Uterus (tissue), 4 donors: Measurements from ENCODE around the gene SPA17. TPM values are rescaled to one million over a fixed set of nuclear protein-coding genes. Genes with fewer than 3 reads are reported as not detected.
A peak's percentile ranks its signal among the peaks of the same experiment; 100 is the strongest.

ENCODE experiments used
- DNase-seq, 2 donors: peaks; one replicate each; pipeline ENCODE4 v3.0.0-alpha.2; 2019 to 2020
- H3K27ac ChIP-seq, 2 donors: fragments of 200-600 bp; sonication (generic); 1 replicate in 1 of 2; 2 replicates in 1 of 2; pipeline ENCODE4 v1.5.1; 2016 to 2018
- H3K27me3 ChIP-seq, 2 donors: fragments of 200-600 bp; sonication (generic); one replicate each; pipeline ENCODE4 v1.5.1; 2018 to 2019; ENCODE audit warnings: control low read depth in 1 of 2
- H3K36me3 ChIP-seq, 2 donors: fragments of 200-600 bp; sonication (generic); one replicate each; pipeline ENCODE4 v1.5.1; 2019; ENCODE audit warnings: control low read depth in 1 of 2
- H3K4me1 ChIP-seq, 2 donors: fragments of 200-600 bp; sonication (generic); one replicate each; pipeline ENCODE4 v1.5.1; 2018 to 2019; ENCODE audit warnings: control low read depth in 1 of 2
- H3K4me3 ChIP-seq, 2 donors: fragments of 200-600 bp; sonication (generic); 1 replicate in 1 of 2; 2 replicates in 1 of 2; pipeline ENCODE4 v1.5.1; 2018 to 2019; ENCODE audit warnings: mild to moderate bottlenecking in 1 of 2
- H3K9me3 ChIP-seq, 2 donors: fragments of 200-600 bp; sonication (generic); one replicate each; pipeline ENCODE4 v1.5.1; 2019; ENCODE audit warnings: control low read depth in 1 of 2
- CTCF ChIP-seq, 4 experiments: fragments of 200-600 bp in 2 of 4; fragments of 450-650 bp in 2 of 4; sonication (generic) in 2 of 4; IDR thresholded peaks; one replicate each; pipeline ENCODE4 v1.5.1; 2016 to 2019; ENCODE audit warnings: antibody characterized with exemption in 4 of 4, mild to moderate bottlenecking in 2 of 4, moderate library complexity in 1 of 4
- POLR2A ChIP-seq, 2 donors: fragments of 450-650 bp; IDR thresholded peaks; one replicate each; pipeline ENCODE4 v1.6.1; 2016; ENCODE audit warnings: antibody characterized with exemption in 2 of 2, mild to moderate bottlenecking in 1 of 2, moderate library complexity in 1 of 2
- intact Hi-C: fragments of 100-400 bp; cut with DNase I; formaldehyde crosslinking; loops from one replicate; pipeline ENCODE4 v1.15.1; 2023; ENCODE audit warnings: low total_unique reads
- total RNA-seq, 4 donors: library from RNA; depleted of rRNA in 3 of 4; stranded (reverse); fragments of >200 nt in 3 of 4; gene quantifications; one replicate each; pipeline versions ENCODE4 v1.1.0 to v1.2.4, GENCODE V29; 2014 to 2023
- donor health status: DM: yes; HTN: yes; CAD: no.

Gene SPA17
- total RNA-seq, 4 donors from 2014 or later = 0.51 to 9.0 (median 2.7) TPM

- H3K9me3 ChIP-seq = no peaks in the 10 kb centered on the region
- TF ChIP-seq POLR2A (IDR thresholded peaks at IDR 0.05) (no peak), CTCF (IDR thresholded peaks at IDR 0.05) (no peak)
- peaks cover 0 to 7% of the 10 kb centered on the region in 2 donors for H3K4me1 ChIP-seq
- H3K27me3 ChIP-seq = peaks cover 0 to 9% of the 10 kb centered on the region in 2 donors
- intact Hi-C loops = no loop called here
- DNase-seq = no peak
- no peaks in the 10 kb centered on the region for H3K36me3 ChIP-seq
- no peak overlapping the region for H3K4me3 ChIP-seq
- peak overlapping the region in 1 of 2 donors; percentile 4 for H3K27ac ChIP-seq
Observed at GRCh38 chr11:124725719-124726105, 52.0 kb downstream of the SPA17 start.

DNA sequence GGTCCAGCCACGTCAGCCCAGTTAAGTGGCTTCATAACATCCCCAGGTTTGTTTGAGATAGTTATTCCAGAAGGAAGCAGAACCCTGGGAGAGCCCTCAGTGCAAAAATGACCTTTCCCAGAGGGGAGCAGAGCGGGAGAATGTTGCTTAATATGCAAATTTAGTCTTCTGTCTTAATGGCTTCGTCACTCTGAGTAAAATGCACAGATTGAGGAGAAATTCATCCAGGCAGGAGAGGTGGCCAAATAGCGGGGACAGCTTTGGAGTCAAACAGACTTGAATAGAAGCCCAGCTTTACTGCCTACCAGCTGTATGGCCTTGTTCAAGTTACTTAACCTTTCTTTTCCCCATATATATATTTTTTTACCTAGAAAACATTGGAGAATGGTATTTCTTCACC lies 53.8 kb downstream of the SPA17 start:
- TF ChIP-seq POLR2A (IDR thresholded peaks at IDR 0.05) = no peak
- DNase-seq = no peak
- no peak overlapping the region for H3K4me3 ChIP-seq
- no peaks in the 10 kb centered on the region for H3K36me3 ChIP-seq
- no peaks in the 10 kb centered on the region for H3K9me3 ChIP-seq
- no peaks in the 10 kb centered on the region for H3K27me3 ChIP-seq
- no peak overlapping the region for H3K27ac ChIP-seq
- intact Hi-C loops = no loop called here
- H3K4me1 ChIP-seq = peaks cover 0 to 7% of the 10 kb centered on the region in 2 donors

GRCh38 chr11:124728134-124728533 lies 54.4 kb downstream of the SPA17 start:
- DNase-seq = no peak
- Histone ChIP-seq H3K27ac (no peak overlapping the region), H3K36me3 (no peaks in the 10 kb centered on the region), H3K27me3 (no peaks in the 10 kb centered on the region), H3K4me3 (no peak overlapping the region), H3K4me1 (peaks cover 0 to 7% of the 10 kb centered on the region in 2 donors), H3K9me3 (no peaks in the 10 kb centered on the region)
- intact Hi-C loops = no loop called here
- TF ChIP-seq POLR2A (IDR thresholded peaks at IDR 0.05) = no peak
- no peak for TF ChIP-seq CTCF (IDR thresholded peaks at IDR 0.05)

GRCh38 chr11:124729571-124729970 lies 55.9 kb downstream of the SPA17 start:
- Histone ChIP-seq H3K4me3 (no peak overlapping the region), H3K36me3 (no peaks in the 10 kb centered on the region), H3K9me3 (no peaks in the 10 kb centered on the region), H3K27me3 (no peaks in the 10 kb centered on the region), H3K27ac (no peak overlapping the region), H3K4me1 (peaks cover 0 to 7% of the 10 kb centered on the region in 2 donors)
- no peak for TF ChIP-seq CTCF (IDR thresholded peaks at IDR 0.05)
- no peak for TF ChIP-seq POLR2A (IDR thresholded peaks at IDR 0.05)
- no peak for DNase-seq
- intact Hi-C loops = no loop called here

DNA sequence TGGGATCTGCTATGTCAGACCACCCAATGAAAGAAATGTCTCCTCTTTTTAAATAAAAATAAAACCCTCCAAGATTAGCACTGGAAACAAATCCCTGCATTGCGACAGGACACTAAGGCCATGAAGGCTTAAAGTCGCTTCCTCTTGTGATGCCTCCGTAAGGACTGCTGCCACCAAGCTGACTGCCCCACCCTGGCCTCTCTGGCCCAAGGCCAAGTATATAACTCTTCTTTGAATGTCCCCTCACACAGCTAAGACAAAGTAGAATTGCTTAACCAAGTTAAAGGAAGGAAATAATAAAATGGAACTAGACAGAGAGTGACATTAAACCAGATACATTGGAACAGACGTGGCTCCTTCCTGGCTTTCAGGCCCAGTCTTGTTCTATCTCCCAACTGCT lies 58.5 kb downstream of the SPA17 start:
- Histone ChIP-seq H3K9me3 (no peaks in the 10 kb centered on the region), H3K27me3 (no peaks in the 10 kb centered on the region), H3K36me3 (no peaks in the 10 kb centered on the region), H3K4me3 (no peak overlapping the region), H3K4me1 (no peaks in the 10 kb centered on the region), H3K27ac (no peak overlapping the region)
- DNase-seq = no peak
- intact Hi-C loops = no loop called here
- TF ChIP-seq CTCF (IDR thresholded peaks at IDR 0.05) (no peak), POLR2A (IDR thresholded peaks at IDR 0.05) (no peak)

GRCh38 chr11:124736736-124737135 lies 63.0 kb downstream of the SPA17 start:
- DNase-seq = no peak
- H3K4me3 ChIP-seq = no peak overlapping the region
- H3K27ac ChIP-seq = no peak overlapping the region
- H3K4me1 ChIP-seq = no peaks in the 10 kb centered on the region
- TF ChIP-seq CTCF (IDR thresholded peaks at IDR 0.05) (no peak), POLR2A (IDR thresholded peaks at IDR 0.05) (no peak)
- intact Hi-C loops = no loop called here
- H3K9me3 ChIP-seq = no peaks in the 10 kb centered on the region
- H3K27me3 ChIP-seq = no peaks in the 10 kb centered on the region
- H3K36me3 ChIP-seq = no peaks in the 10 kb centered on the region
